HG02678 (cell line): ENCODE results near the gene LGI4.
A peak's percentile ranks its signal among the peaks of the same experiment; 100 is the strongest.

Experiments used
- ATAC-seq: cut with Tn5 transposase; IDR thresholded peaks from one replicate; pipeline ENCODE4 v1.9.1; 2021; ENCODE audit warnings: mild to moderate bottlenecking, moderate library complexity; ENCODE audit not compliant: unreplicated experiment

The LGI4 gene

DNA sequence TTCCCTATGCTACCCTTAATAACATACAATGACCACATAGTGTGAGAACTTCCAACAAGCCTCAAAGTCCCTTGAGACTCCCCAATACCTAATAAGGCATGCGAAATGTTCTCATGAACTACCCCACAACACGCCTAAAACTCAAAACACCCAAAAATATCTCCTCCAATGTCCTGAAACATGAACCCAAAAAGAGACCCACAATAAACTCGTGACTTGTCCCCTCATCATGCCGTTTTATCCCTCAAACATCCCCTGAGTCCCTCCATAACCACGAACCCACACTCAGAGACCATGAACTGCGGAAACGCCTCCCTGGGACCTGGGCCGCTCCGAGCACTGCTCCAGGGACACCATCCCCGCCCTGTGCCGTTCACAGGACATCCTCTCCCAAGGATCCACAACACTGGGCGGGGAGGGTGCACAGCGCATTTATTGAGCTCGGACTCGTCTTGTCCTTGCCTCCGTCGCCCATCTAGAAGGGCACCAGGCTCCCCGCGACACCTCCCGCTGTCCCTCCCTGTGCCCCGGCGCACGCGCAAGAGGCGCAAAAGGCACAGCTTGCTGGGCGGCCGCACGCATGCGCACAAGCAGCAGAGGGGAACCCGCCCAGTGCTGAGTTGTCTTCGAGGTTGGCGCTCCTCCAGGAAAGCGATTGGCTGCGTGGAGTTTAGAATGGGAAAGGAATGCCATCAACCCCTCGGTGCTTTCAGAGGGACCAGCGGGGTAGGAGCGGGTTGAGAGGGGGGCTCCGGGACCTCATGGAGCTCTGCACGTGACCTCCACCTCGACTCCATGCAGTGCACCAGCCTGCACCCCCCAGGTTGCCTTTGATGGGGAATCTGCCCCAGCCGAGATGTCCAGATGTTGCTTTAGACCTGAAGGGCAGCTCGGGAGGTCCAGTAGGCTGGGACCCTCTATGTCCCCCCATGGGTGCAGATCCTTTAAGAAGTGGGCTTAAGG is 10.5 kb downstream of the LGI4 start:
- ATAC-seq, result peak; percentile 78

DNA sequence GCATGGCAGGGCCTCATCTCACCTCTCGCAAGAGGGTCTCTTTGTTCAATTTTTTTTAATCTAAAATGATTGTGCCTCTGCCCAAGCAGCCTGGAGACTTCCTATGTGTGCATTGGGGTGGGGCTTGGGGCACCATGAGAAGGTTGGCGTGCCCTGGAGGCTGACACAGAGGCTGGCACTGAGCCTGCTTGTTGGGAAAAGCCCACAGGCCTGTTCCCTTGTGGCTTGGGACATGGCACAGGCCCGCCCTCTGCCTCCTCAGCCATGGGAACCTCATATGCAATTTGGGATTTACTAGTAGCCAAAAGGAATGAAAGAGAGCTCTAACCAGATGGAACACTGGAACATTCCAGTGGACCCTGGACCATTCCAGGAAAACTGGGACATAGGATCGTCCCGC is 11.3 kb downstream of the LGI4 start:
- ATAC-seq, result no peak

DNA sequence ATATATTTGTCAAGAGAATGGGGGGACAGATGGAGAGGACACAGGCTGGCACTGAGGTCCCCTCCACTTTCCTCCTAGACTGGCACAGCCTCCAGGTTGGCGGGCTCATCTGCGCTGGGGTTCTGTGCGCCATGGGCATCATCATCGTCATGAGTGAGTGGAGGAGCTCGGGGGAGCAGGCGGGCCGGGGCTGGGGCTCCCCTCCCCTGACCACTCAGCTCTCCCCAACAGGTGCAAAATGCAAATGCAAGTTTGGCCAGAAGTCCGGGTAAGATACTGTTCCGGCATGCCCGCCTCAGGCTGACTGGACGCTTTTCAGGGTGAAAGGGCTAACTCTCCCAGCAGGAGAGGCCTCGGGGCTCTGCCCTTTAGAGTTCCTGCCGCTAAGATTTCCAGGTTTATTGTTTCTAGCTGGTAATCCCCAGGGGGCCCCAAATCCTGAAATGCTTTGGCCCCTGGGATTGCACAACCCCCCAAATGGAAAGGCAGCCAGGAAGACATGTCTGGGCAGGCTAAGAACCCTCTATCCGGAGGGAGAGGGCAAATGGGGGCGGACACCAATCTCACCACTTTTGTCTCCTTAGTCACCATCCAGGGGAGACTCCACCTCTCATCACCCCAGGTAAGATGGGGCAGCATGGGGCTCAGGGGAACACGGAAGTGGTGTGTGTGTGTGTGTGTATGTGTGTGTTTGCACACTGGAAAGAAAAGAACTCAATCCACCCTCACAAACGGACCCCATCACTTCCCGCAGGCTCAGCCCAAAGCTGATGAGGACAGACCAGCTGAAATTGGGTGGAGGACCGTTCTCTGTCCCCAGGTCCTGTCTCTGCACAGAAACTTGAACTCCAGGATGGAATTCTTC is 11.9 kb downstream of the LGI4 start:
- ATAC-seq, result no peak

DNA sequence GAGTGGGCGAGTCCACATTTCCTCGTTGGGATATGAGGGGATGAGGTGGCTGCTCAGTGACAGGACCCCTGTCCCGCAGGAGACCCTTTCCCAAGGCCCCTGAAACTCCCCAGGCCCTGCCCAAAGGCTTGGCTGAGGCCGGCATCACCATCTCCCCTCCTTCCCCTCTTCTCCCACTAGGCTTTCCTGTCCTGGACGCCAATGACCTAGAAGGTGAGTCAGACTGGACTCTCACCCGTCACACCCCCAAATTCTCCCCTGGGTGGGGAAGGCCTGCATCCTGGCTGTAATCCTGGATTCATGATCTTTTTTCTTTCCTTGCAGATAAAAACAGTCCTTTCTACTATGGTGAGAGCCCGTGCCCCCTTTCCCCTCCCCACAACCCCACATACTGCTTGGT is 14.0 kb downstream of the LGI4 start:
- no peak for ATAC-seq

DNA sequence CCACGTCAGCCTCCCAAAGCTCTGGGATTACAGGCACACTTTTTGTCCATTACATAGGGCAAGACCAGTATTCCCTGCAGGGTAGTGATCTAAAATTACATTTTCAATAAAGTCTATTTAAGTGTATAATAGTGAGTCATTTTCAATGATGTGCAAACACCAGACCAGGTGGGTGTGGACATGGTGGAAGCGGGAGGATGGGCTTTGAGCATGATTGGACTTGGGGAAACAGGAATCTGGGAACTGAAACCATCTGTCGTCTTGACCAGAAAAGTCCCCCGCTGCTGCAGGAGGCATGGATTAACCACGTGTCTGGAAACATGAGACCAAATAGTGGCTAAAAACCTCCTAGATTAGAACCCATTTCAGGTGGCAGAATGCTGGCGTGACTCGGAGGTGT is 14.4 kb downstream of the LGI4 start:
- ATAC-seq, result no peak

DNA sequence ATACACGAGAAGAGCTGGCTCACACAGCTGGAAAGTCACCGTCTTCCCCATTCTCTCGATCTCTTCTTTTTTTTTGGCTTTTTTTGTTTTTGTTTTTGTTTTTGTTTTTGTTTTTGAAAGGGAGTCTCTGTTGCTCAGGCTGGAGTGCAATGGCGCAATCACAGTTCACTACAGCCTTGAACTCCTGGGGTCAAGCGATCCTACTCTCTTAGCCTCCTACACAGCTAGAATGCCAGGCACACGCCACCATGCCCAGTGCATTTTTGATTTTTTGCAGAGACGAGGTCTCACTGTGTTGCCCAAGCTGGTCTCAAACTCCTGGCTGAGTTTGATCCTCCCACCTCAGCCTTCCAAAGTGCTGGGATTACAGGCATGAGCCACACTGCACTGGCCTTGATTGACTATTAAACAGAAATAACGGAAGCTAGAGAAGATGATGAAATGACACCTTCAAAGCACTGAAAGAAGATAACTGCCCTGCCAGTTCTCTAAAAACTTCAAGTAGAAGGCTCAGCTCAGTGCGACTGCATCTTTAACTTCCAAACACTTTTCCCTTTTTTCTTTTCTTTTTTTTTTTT is 15.2 kb downstream of the LGI4 start:
- no peak for ATAC-seq

DNA sequence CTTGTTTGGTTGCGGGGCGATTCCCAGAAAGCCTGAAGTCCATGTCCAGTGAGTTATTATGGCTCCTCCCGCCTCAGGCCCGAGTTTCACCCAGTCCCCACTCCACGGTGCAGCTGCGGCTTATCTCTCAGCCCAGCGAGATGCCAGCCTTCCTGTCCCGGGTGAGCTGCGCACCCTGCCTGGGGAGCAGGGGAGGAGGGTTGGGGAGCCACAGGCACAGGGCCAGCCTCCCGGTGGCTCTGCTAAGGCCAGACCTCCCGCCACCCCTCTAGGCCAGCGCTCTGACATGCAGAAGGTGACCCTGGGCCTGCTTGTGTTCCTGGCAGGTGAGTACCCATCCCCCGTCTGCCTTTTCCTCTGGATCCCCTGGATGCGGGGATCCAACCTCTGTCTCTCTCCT is 15.8 kb downstream of the LGI4 start:
- ATAC-seq, result no peak

DNA sequence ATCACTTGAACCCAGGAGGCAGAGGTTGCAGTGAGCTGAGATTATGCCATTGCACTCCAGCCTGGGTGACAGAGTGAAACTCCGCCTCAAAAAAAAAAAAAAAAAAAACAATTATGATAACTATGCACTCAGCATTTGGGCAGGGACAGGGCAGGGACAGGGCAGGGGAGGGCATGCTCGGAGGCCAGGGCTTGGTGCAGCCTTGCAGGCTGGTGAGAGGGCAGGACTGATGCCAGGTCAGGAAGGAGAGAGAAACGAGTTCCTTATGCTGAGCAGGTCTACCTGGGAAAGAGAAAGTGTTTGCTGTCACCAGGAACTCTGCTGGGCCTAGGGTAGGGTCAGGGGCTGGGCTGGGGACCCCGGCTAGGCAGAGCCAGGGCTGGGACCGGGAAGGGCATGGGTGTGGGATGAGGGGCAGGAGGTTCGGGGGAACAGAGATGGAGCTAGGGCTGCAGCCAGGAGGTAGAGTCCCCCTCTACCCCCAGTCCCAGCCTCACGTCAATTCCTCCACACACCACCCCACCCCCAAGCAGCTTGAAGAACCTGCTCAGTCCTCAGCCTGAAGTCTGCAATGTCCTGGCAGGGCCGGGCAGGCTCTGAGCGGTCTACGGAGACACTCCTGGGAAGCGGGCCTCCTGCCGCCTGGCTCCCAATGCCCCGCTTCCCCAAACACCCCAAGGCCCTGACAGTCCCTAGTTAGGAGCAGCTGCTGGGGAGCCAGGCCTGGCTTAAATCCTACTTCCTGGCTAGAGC is 16.4 kb downstream of the LGI4 start:
- no peak for ATAC-seq

DNA sequence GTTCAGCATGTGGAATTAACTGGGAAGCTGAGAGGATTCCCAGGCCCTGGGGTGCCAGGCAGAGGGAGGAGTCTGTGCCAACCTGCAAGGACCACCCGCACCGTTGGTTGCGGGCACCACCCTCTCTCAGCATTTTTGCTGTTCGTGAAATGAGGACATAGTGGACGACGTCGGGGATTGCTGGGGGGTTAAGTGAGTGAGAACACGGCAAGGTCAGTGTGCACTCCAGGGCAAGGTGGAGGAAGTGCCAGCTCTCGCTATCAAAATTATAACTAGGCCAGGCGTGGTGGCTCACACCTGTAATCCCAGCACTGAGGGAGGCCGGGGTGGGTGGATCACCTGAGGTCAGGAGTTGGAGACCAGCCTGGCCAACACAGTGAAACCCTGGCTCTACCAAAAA is 17.1 kb downstream of the LGI4 start:
- no peak for ATAC-seq

DNA sequence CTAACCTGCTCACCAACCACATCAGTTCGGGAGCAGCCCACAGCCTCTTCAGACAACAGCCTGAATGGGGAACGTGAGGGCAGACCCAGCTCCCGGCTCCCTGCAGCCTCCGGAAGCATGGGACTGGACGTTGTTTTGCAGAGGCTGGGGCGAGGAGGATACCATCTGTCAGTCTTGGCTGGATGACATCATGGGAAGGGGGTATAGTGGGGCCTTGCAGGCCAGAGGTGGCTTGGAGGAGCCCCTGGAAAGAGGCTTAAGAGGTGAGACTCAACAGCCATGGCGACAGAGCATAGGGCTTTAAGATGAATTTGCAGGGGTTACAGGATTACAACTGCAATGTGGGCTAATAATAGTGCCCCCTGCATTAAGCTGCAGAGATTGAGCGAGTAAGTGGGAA is 17.7 kb downstream of the LGI4 start:
- no peak for ATAC-seq

DNA sequence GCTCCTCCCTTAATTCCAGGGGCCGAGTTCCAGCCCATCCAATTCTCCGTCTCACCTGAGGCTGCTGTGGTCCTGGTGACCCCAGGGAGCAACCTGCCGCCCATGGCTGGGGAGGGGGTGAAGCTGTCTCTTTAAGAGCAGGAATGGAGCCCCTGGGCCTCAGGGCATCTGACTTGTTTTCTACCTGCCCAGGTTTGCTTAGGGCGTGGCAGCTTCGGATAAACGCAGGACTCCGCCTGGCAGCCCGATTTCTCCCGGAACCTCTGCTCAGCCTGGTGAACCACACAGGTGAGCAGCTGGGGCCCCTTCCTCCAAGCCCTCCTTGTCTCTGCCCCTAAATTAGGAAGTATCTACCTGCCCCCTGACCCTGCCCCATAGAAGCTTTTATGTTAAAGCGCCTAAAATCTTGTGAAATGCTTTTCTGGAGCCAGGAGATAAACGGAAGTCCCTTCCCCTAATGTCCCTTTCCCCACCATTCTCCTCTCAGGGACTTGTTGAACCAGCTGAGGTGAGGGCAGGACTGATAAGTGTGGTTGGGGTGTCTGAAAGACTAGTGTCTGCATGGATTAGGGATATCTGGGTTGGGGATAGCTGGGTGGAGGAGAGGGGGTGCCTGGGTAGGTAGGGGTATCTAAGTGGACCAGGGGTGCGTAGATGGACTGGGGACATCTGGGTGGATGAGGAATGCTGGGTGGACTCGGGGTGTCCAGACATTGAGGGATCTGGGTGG is 18.6 kb downstream of the LGI4 start:
- no peak for ATAC-seq

DNA sequence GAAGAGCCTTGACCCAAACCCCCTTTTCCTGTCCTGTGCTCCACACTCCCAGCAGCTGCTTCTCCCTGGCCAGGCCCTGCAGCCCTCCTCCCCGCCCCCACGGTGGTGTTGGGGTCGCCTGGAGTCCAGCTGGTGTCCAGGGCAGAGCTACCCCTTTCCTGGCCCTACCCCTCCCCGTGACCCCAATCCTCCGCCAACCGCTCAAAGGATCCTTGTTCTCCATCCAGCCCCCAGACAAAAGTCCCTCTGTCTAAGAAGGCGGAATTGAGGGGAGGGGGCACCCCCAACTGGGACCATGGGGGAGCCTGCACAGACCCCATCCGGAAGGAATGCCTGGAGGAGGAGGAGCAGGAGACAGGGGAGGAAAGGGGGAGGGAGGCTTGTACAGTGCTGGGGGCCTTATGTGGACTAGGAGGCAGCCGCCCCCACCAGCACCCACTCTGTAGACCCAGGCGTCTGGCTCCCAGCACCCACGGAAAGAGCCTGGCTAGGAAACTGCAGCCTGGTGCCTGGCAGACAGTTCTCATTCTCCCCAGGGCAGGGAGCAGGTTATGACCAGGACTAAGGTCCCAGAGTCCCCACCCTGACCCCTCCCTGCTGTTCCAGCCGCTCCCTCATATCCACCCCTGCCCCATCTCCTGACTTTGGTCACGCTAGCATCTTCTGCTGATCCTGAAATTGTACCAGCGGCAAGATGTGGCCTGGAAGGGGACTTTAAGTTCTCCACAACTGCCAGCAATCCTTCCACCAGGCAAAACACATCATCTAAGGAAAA is 19.5 kb downstream of the LGI4 start, which contains the start of gene FXYD3:
TSS of gene FXYD3 (plus strand) at position 647 of the 775 bp plus-strand sequence. CDS start 3,554 bp downstream, outside the sequence.
- no peak for ATAC-seq

DNA sequence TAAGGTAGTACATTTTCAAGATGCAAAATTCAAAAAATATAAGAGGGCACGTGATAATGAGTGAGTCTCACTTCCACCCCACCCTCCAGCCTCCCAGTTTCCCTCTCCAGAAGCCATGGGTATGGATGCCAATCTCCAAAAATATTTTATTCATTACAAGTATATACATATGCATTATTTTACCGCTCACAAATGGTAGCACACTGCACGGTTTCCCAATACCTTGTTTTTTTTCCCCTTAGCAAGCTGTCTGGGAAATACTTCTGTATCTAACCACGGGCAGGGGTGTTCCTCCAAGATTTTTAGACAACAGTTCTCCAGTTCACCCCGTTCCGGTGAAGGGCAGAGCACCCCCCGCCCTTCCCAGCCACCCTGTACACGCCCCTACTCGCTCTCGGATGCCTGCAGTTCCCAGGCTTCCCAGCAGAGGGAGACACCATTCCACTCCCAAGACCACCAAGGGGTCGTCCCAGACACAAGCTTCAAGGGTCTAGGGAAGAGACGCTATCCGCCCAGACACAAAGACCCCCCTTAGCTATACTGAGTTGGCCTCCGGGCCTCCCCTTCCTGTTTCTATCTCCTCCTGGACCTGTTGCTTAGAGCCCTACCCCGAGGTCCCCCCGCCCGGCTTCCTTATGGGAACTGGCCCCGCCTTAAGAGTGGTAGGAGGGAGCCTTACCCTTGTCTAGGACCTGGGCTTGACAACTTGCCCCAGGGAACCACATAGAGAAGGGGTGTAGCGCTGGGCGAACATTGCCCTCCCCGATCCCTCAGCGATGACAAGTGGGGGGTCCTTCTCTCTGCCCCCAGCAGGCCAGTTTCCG is 20.3 kb downstream of the LGI4 start:
- ATAC-seq, result no peak

DNA sequence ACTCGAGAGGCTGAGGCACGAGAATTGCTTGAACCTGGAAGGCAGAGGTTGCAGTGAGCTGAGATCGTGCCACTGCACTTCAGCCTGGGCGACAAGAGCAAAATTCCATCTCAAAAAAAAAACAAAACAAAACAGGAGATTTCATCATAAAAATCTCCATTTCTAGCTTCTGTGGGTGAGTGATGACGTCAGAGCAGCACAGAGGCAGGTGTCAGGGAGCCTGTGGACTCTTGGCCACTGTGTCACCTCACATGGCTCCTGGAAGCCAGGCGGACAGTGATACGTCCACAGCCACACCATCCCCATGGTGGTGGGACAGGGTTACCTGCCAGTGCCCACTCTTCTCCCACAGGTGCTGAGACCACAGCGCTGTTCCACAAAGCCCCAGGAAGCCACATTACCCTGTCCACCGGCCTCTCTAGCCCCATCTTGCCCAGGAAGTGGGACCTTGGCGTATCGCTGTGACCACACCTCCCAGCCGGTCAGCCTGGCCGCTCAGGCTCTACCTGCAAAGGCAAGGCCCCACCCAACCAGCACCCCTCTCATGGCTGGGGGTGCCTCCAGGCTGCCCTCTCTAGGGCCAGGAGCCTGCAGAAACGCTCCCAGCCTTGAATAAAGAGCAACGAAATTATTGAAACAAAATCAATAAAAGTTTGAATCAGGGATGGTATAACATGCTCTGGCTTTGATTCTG is 21.7 kb downstream of the LGI4 start:
- no peak for ATAC-seq

DNA sequence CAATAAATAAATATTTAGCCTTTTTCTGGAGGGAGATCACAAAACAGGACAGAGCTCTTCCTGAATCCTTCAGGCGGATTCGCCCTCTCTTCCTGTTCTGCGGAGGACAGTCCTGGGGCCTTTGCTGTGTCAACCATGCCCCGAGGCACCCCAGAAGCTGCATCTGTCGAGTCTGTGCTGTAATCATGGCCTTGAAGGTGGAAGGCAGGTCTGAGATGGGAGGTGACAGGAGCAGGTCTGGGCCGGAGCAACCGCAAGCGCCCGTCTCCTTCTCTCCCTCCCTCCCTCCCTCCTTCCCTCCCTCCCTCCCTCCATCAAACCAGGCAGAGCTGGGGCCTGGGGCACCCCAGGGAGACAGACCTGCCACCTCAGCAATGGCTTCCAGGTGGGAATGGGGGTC is 23.9 kb downstream of the LGI4 start:
- ATAC-seq, result no peak

DNA sequence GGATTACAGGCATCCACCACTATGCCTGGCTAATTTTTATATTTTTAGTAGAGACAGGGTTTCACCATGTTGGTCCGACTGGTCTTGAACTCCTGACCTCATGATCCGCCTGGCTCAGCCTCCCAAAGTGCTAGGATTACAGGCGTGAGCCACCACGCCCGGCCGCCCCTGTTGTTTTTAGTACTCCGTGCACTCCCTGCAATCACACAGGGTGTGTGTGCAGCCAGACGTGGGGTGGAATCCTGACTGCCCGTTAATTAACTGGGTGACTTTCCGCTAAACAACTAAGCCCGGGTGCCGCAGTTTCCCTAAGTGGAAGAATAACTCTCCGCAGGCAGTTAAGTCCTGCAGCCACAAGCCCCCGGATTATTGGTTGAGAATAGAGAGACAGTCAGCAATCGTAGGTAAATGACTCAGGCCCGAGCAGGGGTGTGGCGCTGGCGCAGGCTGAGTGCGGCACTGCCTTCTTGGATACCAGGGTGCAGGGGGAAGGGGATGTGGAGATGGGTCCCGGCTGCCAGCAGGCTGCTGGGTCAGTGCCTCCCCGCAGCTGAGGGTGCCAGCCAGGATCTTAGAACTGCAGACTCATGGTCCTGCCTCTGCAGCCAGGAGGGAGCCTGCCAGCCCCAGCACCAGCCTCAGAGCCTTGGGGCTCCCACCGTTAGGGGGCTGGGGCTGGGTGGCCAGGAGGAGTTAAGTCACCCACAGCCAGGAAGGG is 25.3 kb downstream of the LGI4 start:
- ATAC-seq, result no peak

DNA sequence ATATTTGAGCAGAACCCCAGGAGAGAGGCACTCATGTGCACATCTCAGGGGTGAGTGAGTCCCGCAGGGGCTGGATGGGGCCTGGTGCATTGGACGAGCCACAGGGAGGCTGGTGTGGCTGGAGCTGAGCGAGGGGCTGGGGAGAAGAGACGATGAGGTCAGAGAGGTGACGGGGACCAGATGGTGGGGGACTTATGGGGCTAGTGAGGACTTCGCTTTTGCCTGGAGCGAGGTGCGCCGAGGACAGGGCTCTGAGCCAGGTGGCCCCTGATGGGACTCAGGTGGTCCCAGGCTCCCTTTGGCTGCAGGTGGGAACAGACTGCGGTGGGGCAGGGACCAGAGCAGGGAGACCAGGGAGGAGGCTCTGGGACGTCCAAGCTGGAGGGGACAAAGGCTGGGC is 26.1 kb downstream of the LGI4 start:
- ATAC-seq, result no peak
